Measurements from ENCODE around the gene NPIPA7.
"Not testable (repeated sequence)": the region's sequence is repeated elsewhere in the genome, so short reads cannot be mapped to it uniquely, and the experiment has no call there.

The NPIPA7 gene

GRCh38 chr16:16378840-16379239 lies at the start of gene NPIPA7:
Gene NPIPA7, plus strand, starts transcription at chr16:16379140. Its CDS starts 105 bp downstream, at chr16:16379245.
- not testable (repeated sequence) for DNase-seq

DNA sequence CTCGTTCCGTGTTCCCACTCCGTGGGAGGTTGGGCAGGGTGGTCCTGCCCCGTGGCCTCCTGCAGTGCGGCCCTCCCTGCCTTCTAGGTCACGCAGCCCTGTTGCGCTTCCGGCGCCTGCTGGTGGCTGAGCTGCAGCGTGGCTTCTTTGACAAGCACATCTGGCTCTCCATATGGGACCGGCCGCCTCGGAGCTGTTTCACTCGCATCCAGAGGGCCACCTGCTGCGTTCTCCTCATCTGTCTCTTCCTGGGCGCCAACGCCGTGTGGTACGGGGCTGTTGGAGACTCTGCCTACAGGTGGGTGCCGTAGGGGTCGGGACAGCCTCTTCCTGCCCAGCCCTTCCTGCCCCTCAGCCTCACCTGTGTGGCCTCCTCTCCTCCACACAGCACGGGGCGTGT lies 47.5 kb upstream of the NPIPA7 start:
- not testable (repeated sequence) for DNase-seq

GRCh38 chr16:16357556-16357955 lies 21.4 kb upstream of the NPIPA7 start:
- DNase-seq: not testable (repeated sequence)

DNA sequence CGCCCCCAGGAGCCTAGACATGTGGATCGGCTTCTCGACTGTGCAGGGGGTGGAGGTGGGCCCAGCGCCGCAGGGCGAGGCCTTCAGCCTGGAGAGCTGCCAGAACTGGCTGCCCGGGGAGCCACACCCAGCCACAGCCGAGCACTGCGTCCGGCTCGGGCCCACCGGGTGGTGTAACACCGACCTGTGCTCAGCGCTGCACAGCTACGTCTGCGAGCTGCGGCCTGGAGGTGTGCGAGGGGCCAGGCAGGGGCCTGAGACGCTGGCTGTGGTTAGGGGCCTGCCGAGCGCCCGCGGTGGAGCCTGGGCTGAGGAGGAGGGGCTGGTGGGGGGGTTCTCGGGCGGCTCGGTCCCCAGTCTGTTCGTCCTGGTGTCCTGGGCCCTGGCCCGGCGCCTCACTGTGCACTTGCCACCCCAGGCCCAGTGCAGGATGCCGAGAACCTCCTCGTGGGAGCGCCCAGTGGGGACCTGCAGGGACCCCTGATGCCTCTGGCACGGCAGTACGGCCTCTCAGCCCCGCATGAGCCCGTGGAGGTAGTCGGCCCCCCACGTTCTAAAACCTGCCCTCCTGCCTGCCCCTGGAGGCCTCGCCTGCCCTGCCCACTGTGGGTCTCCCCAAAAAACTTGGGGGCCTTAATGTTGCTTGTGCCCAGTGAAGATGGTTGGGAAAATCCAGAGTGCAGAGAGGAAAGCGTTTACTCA lies 20.2 kb upstream of the NPIPA7 start:
- not testable (repeated sequence) for DNase-seq

DNA sequence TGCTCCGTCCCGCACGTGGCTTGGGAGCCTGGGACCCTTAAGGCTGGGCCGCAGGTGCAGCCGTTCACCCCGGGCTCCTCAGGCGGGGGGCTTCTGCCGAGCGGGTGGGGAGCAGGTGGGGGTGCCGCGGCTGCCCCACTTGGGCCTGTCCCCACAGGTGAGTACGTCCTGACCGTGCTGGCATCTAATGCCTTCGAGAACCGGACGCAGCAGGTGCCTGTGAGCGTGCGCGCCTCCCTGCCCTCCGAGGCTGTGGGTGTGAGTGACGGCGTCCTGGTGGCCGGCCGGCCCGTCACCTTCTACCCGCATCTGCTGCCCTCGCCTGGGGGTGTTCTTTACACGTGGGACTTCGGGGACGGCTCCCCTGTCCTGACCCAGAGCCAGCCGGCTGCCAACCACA lies 15.3 kb upstream of the NPIPA7 start:
- DNase-seq: not testable (repeated sequence)

DNA sequence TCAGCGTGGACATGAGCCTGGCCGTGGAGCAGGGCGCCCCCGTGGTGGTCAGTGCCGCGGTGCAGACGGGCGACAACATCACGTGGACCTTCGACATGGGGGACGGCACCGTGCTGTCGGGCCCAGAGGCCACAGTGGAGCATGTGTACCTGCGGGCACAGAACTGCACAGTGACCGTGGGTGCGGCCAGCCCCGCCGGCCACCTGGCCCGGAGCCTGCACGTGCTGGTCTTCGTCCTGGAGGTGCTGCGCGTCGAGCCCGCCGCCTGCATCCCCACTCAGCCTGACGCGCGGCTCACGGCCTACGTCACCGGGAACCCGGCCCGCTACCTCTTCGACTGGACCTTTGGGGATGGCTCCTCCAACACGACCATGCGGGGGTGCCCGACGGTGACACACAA lies 14.8 kb upstream of the NPIPA7 start:
- not testable (repeated sequence) for DNase-seq

DNA sequence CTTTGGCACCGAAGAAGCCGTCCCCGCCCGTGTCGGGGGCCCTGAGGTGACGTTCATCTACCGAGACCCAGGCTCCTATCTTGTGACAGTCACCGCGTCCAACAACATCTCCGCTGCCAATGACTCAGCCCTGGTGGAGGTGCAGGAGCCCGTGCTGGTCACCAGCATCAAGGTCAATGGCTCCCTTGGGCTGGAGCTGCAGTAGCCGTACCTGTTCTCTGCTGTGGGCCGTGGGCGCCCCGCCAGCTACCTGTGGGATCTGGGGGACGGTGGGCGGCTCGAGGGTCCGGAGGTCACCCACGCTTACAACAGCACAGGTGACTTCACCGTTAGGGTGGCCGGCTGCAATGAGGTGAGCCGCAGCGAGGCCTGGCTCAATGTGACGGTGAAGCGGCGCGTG lies 14.2 kb upstream of the NPIPA7 start:
- not testable (repeated sequence) for DNase-seq

DNA sequence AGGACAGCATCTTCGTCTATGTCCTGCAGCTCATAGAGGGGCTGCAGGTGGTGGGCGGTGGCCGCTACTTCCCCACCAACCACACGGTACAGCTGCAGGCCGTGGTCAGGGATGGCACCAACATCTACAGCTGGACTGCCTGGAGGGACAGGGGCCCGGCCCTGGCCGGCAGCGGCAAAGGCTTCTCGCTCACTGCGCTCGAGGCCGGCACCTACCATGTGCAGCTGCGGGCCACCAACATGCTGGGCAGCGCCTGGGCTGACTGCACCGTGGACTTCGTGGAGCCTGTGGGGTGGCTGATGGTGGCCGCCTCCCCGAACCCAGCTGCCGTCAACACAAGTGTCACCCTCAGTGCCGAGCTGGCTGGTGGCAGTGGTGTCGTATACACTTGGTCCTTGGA lies 13.6 kb upstream of the NPIPA7 start:
- not testable (repeated sequence) for DNase-seq

DNA sequence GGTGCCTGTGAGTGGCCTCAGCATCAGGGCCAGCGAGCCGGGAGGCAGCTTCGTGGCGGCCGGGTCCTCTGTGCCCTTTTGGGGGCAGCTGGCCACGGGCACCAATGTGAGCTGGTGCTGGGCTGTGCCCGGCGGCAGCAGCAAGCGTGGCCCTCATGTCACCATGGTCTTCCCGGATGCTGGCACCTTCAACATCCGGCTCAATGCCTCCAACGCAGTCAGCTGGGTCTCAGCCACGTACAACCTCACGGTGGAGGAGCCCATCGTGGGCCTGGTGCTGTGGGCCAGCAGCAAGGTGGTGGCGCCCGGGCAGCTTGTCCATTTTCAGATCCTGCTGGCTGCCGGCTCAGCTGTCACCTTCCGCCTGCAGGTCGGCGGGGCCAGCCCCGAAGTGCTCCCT lies 13.1 kb upstream of the NPIPA7 start:
- not testable (repeated sequence) for DNase-seq

DNA sequence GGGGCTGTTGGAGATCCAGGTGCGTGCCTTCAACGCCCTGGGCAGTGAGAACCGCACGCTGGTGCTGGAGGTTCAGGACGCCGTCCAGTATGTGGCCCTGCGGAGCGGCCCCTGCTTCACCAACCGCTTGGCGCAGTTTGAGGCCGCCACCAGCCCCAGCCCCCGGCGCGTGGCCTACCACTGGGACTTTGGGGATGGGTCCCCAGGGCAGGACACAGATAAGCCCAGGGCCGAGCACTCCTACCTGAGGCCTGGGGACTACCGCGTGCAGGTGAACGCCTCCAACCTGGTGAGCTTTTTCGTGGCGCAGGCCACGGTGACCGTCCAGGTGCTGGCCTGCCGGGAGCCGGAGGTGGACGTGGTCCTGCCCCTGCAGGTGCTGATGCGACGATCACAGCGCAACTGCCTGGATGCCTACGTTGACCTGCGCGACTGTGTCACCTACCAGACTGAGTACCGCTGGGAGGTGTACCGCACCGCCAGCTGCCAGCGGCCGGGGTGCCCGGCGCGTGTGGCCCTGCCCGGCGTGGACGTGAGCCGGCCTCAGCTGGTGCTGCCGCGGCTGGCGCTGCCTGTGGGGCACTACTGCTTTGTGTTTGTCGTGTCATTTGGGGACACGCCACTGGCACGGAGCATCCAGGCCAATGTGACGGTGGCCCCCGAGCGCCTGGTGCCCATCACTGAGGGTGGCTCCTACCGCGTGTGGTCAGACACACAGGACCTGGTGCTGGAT lies 12.2 kb upstream of the NPIPA7 start:
- DNase-seq: not testable (repeated sequence)

- DNase-seq: not testable (repeated sequence)
Observed at GRCh38 chr16:16367285-16367628, 11.7 kb upstream of the NPIPA7 start.

- not testable (repeated sequence) for DNase-seq
Observed at GRCh38 chr16:16369081-16369856, 9.7 kb upstream of the NPIPA7 start.

DNA sequence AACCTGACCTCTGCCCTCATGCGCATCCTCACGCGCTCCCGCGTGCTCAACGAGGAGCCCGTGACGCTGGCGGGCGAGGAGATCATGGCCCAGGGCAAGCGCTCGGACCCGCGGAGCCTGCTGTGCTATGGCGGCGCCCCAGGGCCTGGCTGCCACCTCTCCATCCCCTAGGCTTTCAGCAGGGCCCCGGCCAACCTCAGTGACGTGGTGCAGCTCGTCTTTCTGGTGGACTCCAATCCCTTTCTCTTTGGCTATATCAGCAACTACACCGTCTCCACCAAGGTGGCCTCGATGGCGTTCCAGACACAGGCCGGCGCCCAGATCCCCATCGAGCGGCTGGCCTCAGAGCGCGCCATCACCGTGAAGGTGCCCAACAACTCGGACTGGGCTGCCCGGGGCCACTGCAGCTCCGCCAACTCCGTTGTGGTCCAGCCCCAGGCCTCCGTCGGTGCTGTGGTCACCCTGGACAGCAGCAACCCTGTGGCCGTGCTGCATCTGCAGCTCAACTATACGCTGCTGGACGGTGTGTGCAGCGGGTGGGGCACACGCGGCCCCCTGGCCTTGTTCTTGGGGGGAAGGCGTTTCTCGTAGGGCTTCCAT lies 7.7 kb upstream of the NPIPA7 start:
- not testable (repeated sequence) for DNase-seq

DNA sequence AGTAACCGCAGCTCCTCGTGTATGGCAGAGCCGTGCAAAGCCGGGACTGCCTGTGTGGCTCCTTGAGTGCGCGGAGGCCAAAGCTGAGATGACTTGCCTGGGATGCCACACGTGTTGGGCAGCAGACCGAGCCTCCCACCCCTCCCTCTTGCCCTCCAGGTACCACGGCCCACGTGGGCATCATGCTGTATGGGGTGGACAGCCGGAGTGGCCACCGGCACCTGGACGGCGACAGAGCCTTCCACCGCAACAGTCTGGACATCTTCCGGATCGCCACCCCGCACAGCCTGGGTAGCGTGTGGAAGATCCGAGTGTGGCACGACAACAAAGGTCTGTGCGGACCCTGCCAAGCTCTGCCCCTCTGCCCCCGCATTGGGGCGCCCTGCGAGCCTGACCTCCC lies 4.7 kb upstream of the NPIPA7 start:
- DNase-seq: not testable (repeated sequence)

GRCh38 chr16:16399685-16400084 lies 20.7 kb downstream of the NPIPA7 start:
- DNase-seq: not testable (repeated sequence)

GRCh38 chr16:16402333-16402732 lies 23.4 kb downstream of the NPIPA7 start:
- not testable (repeated sequence) for DNase-seq

- DNase-seq: not testable (repeated sequence)
Observed at GRCh38 chr16:16404283-16404682, 25.3 kb downstream of the NPIPA7 start.

DNA sequence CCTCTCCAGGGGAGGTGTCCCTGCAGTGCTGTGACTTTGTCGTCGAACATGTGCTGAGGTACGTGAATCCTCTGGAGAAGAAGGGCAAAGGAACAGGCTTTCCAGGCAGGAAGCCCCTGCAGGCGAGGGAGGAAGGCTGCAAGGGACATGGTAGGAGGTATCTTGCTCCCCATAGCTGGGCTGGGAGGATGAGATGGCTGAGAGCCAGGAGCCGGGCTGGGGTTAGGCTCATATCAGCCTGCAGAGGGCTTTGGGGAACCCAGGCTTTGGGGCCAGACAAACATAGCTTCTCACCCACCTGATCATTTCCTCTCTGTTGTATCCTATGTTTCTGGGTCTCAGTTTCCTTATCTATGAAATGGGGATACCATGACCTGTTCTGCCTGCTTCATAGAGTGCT lies 26.5 kb downstream of the NPIPA7 start:
- DNase-seq: not testable (repeated sequence)

DNA sequence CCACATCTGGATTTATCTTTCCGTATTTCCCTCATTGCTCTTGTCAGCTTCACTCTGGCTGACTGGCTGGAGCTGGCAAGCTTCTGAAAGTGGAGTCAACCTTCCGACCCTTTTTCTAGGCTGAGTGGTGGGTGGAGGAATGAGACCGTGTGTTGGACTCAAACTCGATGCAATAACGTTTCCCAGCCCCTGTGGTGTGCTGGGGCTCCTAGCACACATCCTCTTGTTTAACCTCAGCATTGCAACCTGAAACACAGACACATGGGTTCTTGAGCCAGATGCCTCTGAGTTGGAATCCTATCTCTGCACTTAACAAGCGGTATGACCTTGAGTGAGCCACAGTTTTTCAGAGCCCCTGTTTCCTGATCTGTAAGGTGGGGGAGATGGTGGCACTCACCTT lies 29.5 kb downstream of the NPIPA7 start:
- DNase-seq: not testable (repeated sequence)

GRCh38 chr16:16413773-16414172 lies 34.8 kb downstream of the NPIPA7 start:
- DNase-seq: not testable (repeated sequence)

DNA sequence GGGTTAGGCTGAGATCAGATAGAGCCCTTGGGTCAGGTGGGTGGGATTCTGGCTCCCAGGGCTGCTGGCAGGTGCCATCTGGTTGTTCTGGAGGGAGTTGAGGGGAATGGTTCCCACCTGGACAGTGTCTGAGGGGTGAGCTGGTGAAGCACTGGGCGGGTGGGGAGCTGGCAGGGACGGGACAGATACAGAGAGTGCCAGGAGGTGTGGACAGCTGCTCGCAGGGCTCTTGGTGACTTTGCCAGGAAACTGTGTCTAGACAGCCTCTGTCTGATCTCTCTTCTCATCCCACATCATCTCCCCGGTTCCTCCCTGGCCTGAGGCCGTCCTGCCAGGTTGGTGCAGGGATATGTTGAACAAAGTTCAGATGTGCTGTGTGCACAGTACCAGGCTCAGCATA lies 38.1 kb downstream of the NPIPA7 start:
- not testable (repeated sequence) for DNase-seq

GRCh38 chr16:16417914-16418544 lies 39.1 kb downstream of the NPIPA7 start:
- DNase-seq: not testable (repeated sequence)

GRCh38 chr16:16420515-16420914 lies 41.6 kb downstream of the NPIPA7 start:
- not testable (repeated sequence) for DNase-seq

All from 8988T (cell line).